Ovary (tissue), 9 donors: Measurements from ENCODE around the gene PCDH15. TPM values are rescaled to one million over a fixed set of nuclear protein-coding genes. Genes with fewer than 3 reads are reported as not detected.

Source experiments
- DNase-seq, 5 donors: peaks; one replicate each; pipeline ENCODE4 v3.0.0-alpha.2; 2019 to 2020
- H3K27ac ChIP-seq, 2 donors: fragments of 200-600 bp; one replicate each; pipeline versions ENCODE4 v1.5.1 to v1.8.0; 2019 to 2022
- H3K27me3 ChIP-seq: fragments of 200-600 bp; one replicate; pipeline ENCODE4 v1.8.0; 2022
- H3K36me3 ChIP-seq: fragments of 200-600 bp; sonication (generic); one replicate; pipeline ENCODE4 v1.5.1; 2019
- H3K4me1 ChIP-seq: one replicate; pipeline ENCODE4 v1.8.1; 2013; ENCODE audit warnings: mild to moderate bottlenecking, moderate library complexity; ENCODE audit not compliant: insufficient read depth
- H3K4me3 ChIP-seq: fragments of 200-600 bp; sonication (generic); one replicate; pipeline ENCODE4 v1.5.1; 2017
- H3K9me3 ChIP-seq, 2 donors: fragments of 200-600 bp in 1 of 2; sonication (generic) in 1 of 2; one replicate each; pipeline versions ENCODE4 v1.5.1 to v1.8.1; 2013 to 2019; ENCODE audit warnings: mild to moderate bottlenecking in 1 of 2, moderate library complexity in 1 of 2
- EP300 ChIP-seq: sonication (generic); formaldehyde crosslinking; IDR thresholded peaks from one replicate; pipeline ENCODE4 v1.6.1; 2017; ENCODE audit warnings: antibody characterized with exemption
- POLR2A ChIP-seq: fragments of 450-650 bp; IDR thresholded peaks from one replicate; pipeline ENCODE4 v1.6.1; 2017; ENCODE audit warnings: antibody characterized with exemption, mild to moderate bottlenecking, moderate library complexity
- WGBS, 3 donors: extraction: QIAGEN DNeasy Blood & Tissue Kit in 1 of 3; methylation state at CpG; one replicate each; pipeline versions ENCODE4 v1.1.5 to v1.1.7; 2013 to 2017; 5-methylcytosine and 5-hydroxymethylcytosine counted together
- intact Hi-C, 4 donors: fragments of 100-400 bp; cut with DNase I; formaldehyde crosslinking; loops; one replicate each; pipeline versions ENCODE4 v1.11.0 to v1.15.1; 2022 to 2023
- polyA plus RNA-seq, 2 donors: library from polyadenylated mRNA; stranded (reverse); fragments of 200-250 nt in 1 of 2; fragments of 350-450 nt in 1 of 2; fragmentation: Illumina TruSeq in 1 of 2; extraction: RNeasy Lipid Tissue Mini Kit (QIAGEN cat#74804) in 1 of 2; gene quantifications; one replicate each; pipeline ENCODE4 v1.2.3, GENCODE V29; 2013 to 2014
- total RNA-seq, 7 donors: library from RNA; depleted of rRNA in 2 of 7; stranded (reverse); fragments of >200 nt in 2 of 7; fragmentation: NEBNext Ultra II Directional in 3 of 7; extraction: Animal tissue kit (Norgen Biotek cat#: 25700) in 3 of 7; gene quantifications; one replicate each; pipeline versions ENCODE4 v1.1.0 to v1.2.4, GENCODE V29; 2016 to 2023
- TF ChIP-seq, protein P1 (sequence below), 3 donors: fragments of 450-650 bp in 2 of 3; fragments of 200-600 bp in 1 of 3; IDR thresholded peaks; one replicate each; pipeline versions ENCODE4 v1.5.1 to v1.8.0; 2016 to 2022; ENCODE audit warnings: antibody characterized with exemption in 3 of 3, mild to moderate bottlenecking in 1 of 3
- donor health status: DM: no; HTN: no; CAD: no; lungs with moderate emphysema.
- donor health status: DM: no; HTN: no; CAD: no.
- donor health status: Bipolar disorder and iron deficiency.
- donor health status: DM: yes; HTN: yes; CAD: no.
- donor health status: DM: no; HTN: no; CAD: no.
- donor health status: DM: yes; HTN: yes; CAD: no.

The PCDH15 gene
- total and polyA plus RNA-seq, 9 donors, result 0.02 to 0.34 TPM; not detected in 7

GRCh38 chr10:54469587-54470323, 331.3 kb downstream of the PCDH15 start:
- TF ChIP-seq, protein P1, sequence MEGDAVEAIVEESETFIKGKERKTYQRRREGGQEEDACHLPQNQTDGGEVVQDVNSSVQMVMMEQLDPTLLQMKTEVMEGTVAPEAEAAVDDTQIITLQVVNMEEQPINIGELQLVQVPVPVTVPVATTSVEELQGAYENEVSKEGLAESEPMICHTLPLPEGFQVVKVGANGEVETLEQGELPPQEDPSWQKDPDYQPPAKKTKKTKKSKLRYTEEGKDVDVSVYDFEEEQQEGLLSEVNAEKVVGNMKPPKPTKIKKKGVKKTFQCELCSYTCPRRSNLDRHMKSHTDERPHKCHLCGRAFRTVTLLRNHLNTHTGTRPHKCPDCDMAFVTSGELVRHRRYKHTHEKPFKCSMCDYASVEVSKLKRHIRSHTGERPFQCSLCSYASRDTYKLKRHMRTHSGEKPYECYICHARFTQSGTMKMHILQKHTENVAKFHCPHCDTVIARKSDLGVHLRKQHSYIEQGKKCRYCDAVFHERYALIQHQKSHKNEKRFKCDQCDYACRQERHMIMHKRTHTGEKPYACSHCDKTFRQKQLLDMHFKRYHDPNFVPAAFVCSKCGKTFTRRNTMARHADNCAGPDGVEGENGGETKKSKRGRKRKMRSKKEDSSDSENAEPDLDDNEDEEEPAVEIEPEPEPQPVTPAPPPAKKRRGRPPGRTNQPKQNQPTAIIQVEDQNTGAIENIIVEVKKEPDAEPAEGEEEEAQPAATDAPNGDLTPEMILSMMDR (IDR thresholded peaks at IDR 0.05), result no peak
- TF ChIP-seq POLR2A, result no peak
- no peak for TF ChIP-seq EP300
- no peaks in the 10 kb centered on the region for H3K36me3 ChIP-seq
- H3K9me3 ChIP-seq, result no peaks in the 10 kb centered on the region
- no peaks in the 10 kb centered on the region for H3K4me1 ChIP-seq
- no peak overlapping the region for H3K27ac ChIP-seq
- intact Hi-C loops, result no loop called here
- DNase-seq, result no peak
- H3K4me3 ChIP-seq, result no peak overlapping the region
- 78 to 81% (median 80%) methylated on average over 8 of the region's 8 CpGs for WGBS, 3 donors
- H3K27me3 ChIP-seq, result no peaks in the 10 kb centered on the region

GRCh38 chr10:54454271-54454670, 346.8 kb downstream of the PCDH15 start:
- H3K9me3 ChIP-seq, result no peaks in the 10 kb centered on the region
- H3K4me1 ChIP-seq, result no peaks in the 10 kb centered on the region
- intact Hi-C loops, result no loop called here
- TF ChIP-seq EP300 (no peak), POLR2A (no peak)
- TF ChIP-seq, protein P1 (IDR thresholded peaks at IDR 0.05), result no peak
- no peaks in the 10 kb centered on the region for H3K27me3 ChIP-seq
- H3K27ac ChIP-seq, result no peak overlapping the region
- no peak for DNase-seq
- no peaks in the 10 kb centered on the region for H3K36me3 ChIP-seq
- no peak overlapping the region for H3K4me3 ChIP-seq
- 51 to 77% (median 62%) methylated on average over 1 of the region's 1 CpG for WGBS, 3 donors

DNA sequence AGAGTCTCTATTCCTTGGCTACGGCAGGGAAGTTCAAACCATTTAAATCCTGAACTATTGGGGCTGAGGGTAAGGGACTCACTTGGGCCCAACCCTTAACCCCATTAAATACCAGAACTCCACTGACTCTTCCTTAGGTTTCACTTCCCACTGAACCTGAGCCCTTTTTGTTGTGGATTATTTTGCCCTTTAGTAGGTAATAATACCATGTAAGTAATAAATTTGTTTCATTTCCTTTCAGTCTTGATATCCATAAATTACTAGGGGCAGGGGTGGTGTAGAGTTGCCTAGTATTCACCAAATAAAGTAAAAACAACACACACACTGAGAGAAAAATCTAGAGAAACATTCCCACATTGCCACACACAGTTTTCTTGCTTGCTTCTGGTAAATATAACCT, 352.0 kb downstream of the PCDH15 start:
- no peaks in the 10 kb centered on the region for H3K4me1 ChIP-seq
- H3K4me3 ChIP-seq, result no peak overlapping the region
- no peaks in the 10 kb centered on the region for H3K9me3 ChIP-seq
- DNase-seq, result no peak
- 76 to 84% (median 82%) methylated on average over 1 of the region's 1 CpG for WGBS, 3 donors
- H3K36me3 ChIP-seq, result no peaks in the 10 kb centered on the region
- no peaks in the 10 kb centered on the region for H3K27me3 ChIP-seq
- intact Hi-C loops, result no loop called here
- TF ChIP-seq, protein P1 (IDR thresholded peaks at IDR 0.05), result no peak
- TF ChIP-seq EP300 (no peak), POLR2A (no peak)
- H3K27ac ChIP-seq, result no peak overlapping the region

DNA sequence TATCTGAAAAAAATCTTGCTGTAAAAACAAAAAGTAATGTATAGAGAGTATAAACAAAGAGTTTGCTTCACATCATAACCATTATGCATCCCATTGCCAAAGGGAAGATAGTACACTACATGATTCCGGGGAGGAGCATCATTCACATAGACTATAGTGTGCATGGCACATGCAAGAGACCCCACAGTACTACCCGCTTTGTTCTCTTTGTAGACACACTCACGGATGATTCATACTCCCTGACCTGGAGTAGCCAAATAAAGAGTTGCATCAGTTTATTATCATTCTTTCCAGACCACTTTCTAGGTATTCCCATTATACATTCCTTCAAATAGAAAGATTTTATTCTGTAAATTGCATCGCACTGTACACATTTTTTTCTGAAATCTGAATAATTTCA, 356.9 kb downstream of the PCDH15 start:
- TF ChIP-seq POLR2A (no peak), EP300 (no peak)
- TF ChIP-seq, protein P1 (IDR thresholded peaks at IDR 0.05), result no peak

More for the DNA sequence above, 356.9 kb downstream of the PCDH15 start:
- H3K27ac ChIP-seq, result no peak overlapping the region
- H3K9me3 ChIP-seq, result no peaks in the 10 kb centered on the region
- DNase-seq, result no peak
- H3K4me1 ChIP-seq, result no peaks in the 10 kb centered on the region
- H3K36me3 ChIP-seq, result no peaks in the 10 kb centered on the region
- intact Hi-C loops, result no loop called here
- H3K27me3 ChIP-seq, result no peaks in the 10 kb centered on the region
- 63 to 86% (median 83%) methylated on average over 4 of the region's 4 CpGs for WGBS, 3 donors
- no peak overlapping the region for H3K4me3 ChIP-seq
